HEK293 (cell line): ENCODE measurements around the gene TNFRSF4.

Experiments
- CTCF ChIP-seq: fragments of 450-650 bp; formaldehyde crosslinking; IDR thresholded peaks from 2 replicates; pipeline ENCODE4 v1.5.1; 2016; ENCODE audit warnings: missing biosample characterization, missing genetic modification characterization
- GLI4 ChIP-seq: fragments of 450-650 bp; formaldehyde crosslinking; IDR thresholded peaks from 2 replicates; pipeline ENCODE4 v1.5.1; 2016; ENCODE audit warnings: missing biosample characterization, missing genetic modification characterization
- REST ChIP-seq: fragments of 450-650 bp; formaldehyde crosslinking; IDR thresholded peaks from 2 replicates; pipeline ENCODE4 v1.5.1; 2016; ENCODE audit warnings: missing biosample characterization, missing genetic modification characterization
- ZBTB1 ChIP-seq: fragments of 450-650 bp; formaldehyde crosslinking; IDR thresholded peaks from 2 replicates; pipeline ENCODE4 v1.5.1; 2016; ENCODE audit warnings: missing biosample characterization, missing genetic modification characterization
- ZBTB8A ChIP-seq: fragments of 450-650 bp; formaldehyde crosslinking; IDR thresholded peaks from 2 replicates; pipeline ENCODE4 v1.5.1; 2016; ENCODE audit warnings: missing biosample characterization, missing genetic modification characterization
- ZIC2 ChIP-seq: fragments of 450-650 bp; formaldehyde crosslinking; IDR thresholded peaks from 2 replicates; pipeline ENCODE4 v1.5.1; 2016; ENCODE audit warnings: missing biosample characterization, missing genetic modification characterization
- ZNF138 ChIP-seq: fragments of 450-650 bp; formaldehyde crosslinking; IDR thresholded peaks from 2 replicates; pipeline ENCODE4 v1.5.1; 2016; ENCODE audit warnings: missing biosample characterization, missing genetic modification characterization, borderline replicate concordance
- ZNF146 ChIP-seq: fragments of 450-650 bp; formaldehyde crosslinking; IDR thresholded peaks from 2 replicates; pipeline ENCODE4 v1.5.1; 2016; ENCODE audit warnings: missing biosample characterization, missing genetic modification characterization
- ZNF274 ChIP-seq, 2 experiments: fragments of 200-500 bp in 1 of 2; fragments of 450-650 bp in 1 of 2; sonication (Bioruptor generic) in 1 of 2; formaldehyde crosslinking in 1 of 2; IDR thresholded peaks; 2 replicates each; pipeline versions ENCODE4 v1.5.1 to v1.6.1; 2014 to 2016; ENCODE audit warnings: borderline replicate concordance in 1 of 2, inconsistent platforms in 1 of 2, low read length in 1 of 2, missing biosample characterization in 1 of 2, missing genetic modification characterization in 1 of 2
- ZNF280C ChIP-seq: fragments of 450-650 bp; formaldehyde crosslinking; IDR thresholded peaks from 2 replicates; pipeline ENCODE4 v1.5.1; 2016; ENCODE audit warnings: missing biosample characterization, missing genetic modification characterization
- ZNF280D ChIP-seq: fragments of 450-650 bp; formaldehyde crosslinking; IDR thresholded peaks from 2 replicates; pipeline ENCODE4 v1.5.1; 2016; ENCODE audit warnings: missing biosample characterization, missing genetic modification characterization
- ZNF48 ChIP-seq: fragments of 450-650 bp; formaldehyde crosslinking; IDR thresholded peaks from 2 replicates; pipeline ENCODE4 v1.5.1; 2016; ENCODE audit warnings: missing biosample characterization, missing genetic modification characterization
- ZNF561 ChIP-seq: fragments of 450-650 bp; IDR thresholded peaks from 2 replicates; pipeline ENCODE4 v1.5.1; 2018; ENCODE audit warnings: missing biosample characterization, missing genetic modification characterization, borderline replicate concordance
- ZNF776 ChIP-seq: fragments of 450-650 bp; formaldehyde crosslinking; IDR thresholded peaks from 2 replicates; pipeline ENCODE4 v1.5.0; 2017; ENCODE audit warnings: missing biosample characterization, missing genetic modification characterization, borderline replicate concordance

DNA sequence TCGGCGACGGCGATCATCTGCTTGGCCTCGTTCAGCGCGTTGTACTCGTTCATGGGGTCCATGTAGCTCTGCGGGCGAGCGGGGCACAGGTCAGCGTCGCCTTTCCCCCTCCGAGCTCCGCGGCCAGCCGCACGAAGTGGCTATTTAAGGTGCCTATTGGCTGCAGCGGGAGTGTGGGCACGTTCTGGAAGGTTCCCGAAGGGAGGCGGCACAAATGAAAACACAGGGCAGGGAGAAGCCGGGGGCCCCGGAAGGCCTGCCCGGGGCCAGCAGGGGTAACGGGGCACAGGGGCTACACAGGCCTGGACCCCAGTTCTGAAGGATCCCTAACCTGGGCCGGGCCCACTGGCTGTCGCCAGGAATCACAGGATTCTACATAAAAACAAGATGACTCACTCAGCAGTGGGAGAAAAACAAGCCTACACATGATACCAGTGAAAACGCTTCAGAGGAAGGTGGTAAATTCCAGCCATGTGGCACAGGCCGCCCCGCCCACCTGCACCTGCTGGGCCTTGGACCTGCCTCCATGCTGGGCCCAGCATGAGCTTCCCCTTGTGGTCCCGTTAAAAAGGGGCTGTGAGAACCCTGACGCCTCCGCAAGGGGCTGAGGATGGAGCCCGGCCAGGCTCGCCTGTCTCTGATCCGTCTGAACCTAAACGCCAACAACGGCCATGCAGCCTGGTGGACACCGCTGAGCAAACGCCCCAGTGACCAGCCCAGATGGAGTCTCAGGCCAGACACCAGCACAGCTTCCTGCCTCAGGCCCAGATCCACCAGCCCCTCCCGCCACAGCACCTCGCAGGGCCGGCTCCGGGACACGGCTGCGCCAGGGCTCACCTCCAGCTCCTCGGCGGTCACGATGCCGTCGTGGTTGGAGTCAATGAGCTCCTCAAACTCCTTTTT is 3.9 kb upstream of the TNFRSF4 start:
- TF ChIP-seq ZIC2 (tag by site-specific recombination), result peak; percentile 99
- TF ChIP-seq REST (tag by site-specific recombination), result no peak
- no peak for TF ChIP-seq CTCF (tag by site-specific recombination)
- no peak for TF ChIP-seq ZNF146 (tag by site-specific recombination)
- TF ChIP-seq ZNF280C (tag by site-specific recombination), result no peak
- TF ChIP-seq ZNF48 (tag by site-specific recombination), result no peak
- no peak for TF ChIP-seq ZNF138 (tag by site-specific recombination)
- no peak for TF ChIP-seq ZNF274 (IDR thresholded peaks at IDR 0.05; ENCODE audit: low read length)
- TF ChIP-seq ZNF274 (tag by site-specific recombination; IDR thresholded peaks at IDR 0.05; ENCODE audit: borderline replicate concordance), result no peak
- peak; percentile 92 for TF ChIP-seq ZBTB8A (tag by site-specific recombination)
- TF ChIP-seq ZNF280D (tag by site-specific recombination), result no peak
- TF ChIP-seq ZNF776 (tag by site-specific recombination), result no peak
- TF ChIP-seq ZBTB1 (tag by site-specific recombination), result no peak
- TF ChIP-seq ZNF561, result no peak
- TF ChIP-seq GLI4, result no peak
